Activated CD4-positive, alpha-beta T cell treated with anti-CD3 and anti-CD28 coated beads, Interleukin-2, amount 50 U/mL, for 4 hours (primary cell): ENCODE data around the gene SMIM11.
"Not testable (repeated sequence)": the region's sequence is repeated elsewhere in the genome, so short reads cannot be mapped to it uniquely, and the experiment has no call there.

Source experiments
- DNase-seq, 2 experiments: peaks; one replicate each; pipeline ENCODE4 v3.0.0-alpha.2; 2020

Gene SMIM11

GRCh38 chr21:34374940-34375618 lies at the start of gene SMIM11:
TSS of gene SMIM11 (plus strand) at chr21:34375507. CDS start at chr21:34379505, 3,998 bp downstream.
- DNase-seq: not testable (repeated sequence)

- no peak for DNase-seq
Measured at GRCh38 chr21:34330055-34330454, 45.3 kb upstream of the SMIM11 start.

GRCh38 chr21:34331726-34332125 lies 43.6 kb upstream of the SMIM11 start:
- no peak for DNase-seq

GRCh38 chr21:34332347-34332746 lies 43.0 kb upstream of the SMIM11 start:
- no peak for DNase-seq

- DNase-seq: no peak
Measured at GRCh38 chr21:34333121-34333739, 42.1 kb upstream of the SMIM11 start.

- no peak for DNase-seq
Measured at GRCh38 chr21:34335316-34335715, 40.0 kb upstream of the SMIM11 start.

- no peak for DNase-seq
Measured at GRCh38 chr21:34336245-34336644, 39.1 kb upstream of the SMIM11 start.

GRCh38 chr21:34336756-34337391 lies 38.4 kb upstream of the SMIM11 start:
- DNase-seq: no peak

- no peak for DNase-seq
Measured at GRCh38 chr21:34337741-34338140, 37.6 kb upstream of the SMIM11 start.

GRCh38 chr21:34338226-34338625 lies 37.1 kb upstream of the SMIM11 start:
- DNase-seq: no peak

- DNase-seq: no peak
Measured at GRCh38 chr21:34340061-34340460, 35.2 kb upstream of the SMIM11 start.

GRCh38 chr21:34342476-34342875 lies 32.8 kb upstream of the SMIM11 start:
- DNase-seq: no peak

GRCh38 chr21:34343347-34343746 lies 32.0 kb upstream of the SMIM11 start:
- no peak for DNase-seq

GRCh38 chr21:34343838-34344381 lies 31.4 kb upstream of the SMIM11 start:
- DNase-seq: no peak

- DNase-seq: no peak
Measured at GRCh38 chr21:34344584-34344983, 30.7 kb upstream of the SMIM11 start.

GRCh38 chr21:34345091-34345871 lies 30.0 kb upstream of the SMIM11 start:
- DNase-seq: no peak

- DNase-seq: no peak
Measured at GRCh38 chr21:34345892-34346291, 29.4 kb upstream of the SMIM11 start.

- no peak for DNase-seq
Measured at GRCh38 chr21:34348890-34349519, 26.3 kb upstream of the SMIM11 start.

GRCh38 chr21:34351786-34352241 lies 23.5 kb upstream of the SMIM11 start:
- no peak for DNase-seq

- no peak for DNase-seq
Measured at GRCh38 chr21:34352556-34352955, 22.8 kb upstream of the SMIM11 start.

GRCh38 chr21:34353182-34353581 lies 22.1 kb upstream of the SMIM11 start:
- no peak for DNase-seq

- no peak for DNase-seq
Measured at GRCh38 chr21:34354836-34355235, 20.5 kb upstream of the SMIM11 start.

GRCh38 chr21:34355570-34355969 lies 19.7 kb upstream of the SMIM11 start:
- no peak for DNase-seq
